Loucy (cell line): ENCODE measurements around the gene ROR1.

Experiments
- H2AFZ ChIP-seq: fragments of 200-600 bp; sonication (generic); 2 replicates; pipeline ENCODE4 v1.6.0; 2016; ENCODE audit warnings: antibody characterized with exemption, mild to moderate bottlenecking, low read length, moderate library complexity
- H3F3A ChIP-seq: fragments of 200-600 bp; 2 replicates; pipeline ENCODE4 v1.6.0; 2016; ENCODE audit warnings: antibody characterized with exemption, low read depth, mild to moderate bottlenecking
- H3K27me3 ChIP-seq: fragments of 200-600 bp; sonication (generic); 2 replicates; pipeline ENCODE4 v1.6.1; 2014; ENCODE audit warnings: low read length, mild to moderate bottlenecking; ENCODE audit not compliant: insufficient read depth, poor library complexity, severe bottlenecking
- H3K36me3 ChIP-seq: fragments of 200-600 bp; sonication (generic); 2 replicates; pipeline ENCODE4 v1.6.1; 2016; ENCODE audit warnings: low read length; ENCODE audit not compliant: insufficient read depth
- H3K4me1 ChIP-seq: fragments of 200-600 bp; sonication (generic); 2 replicates; pipeline ENCODE4 v1.5.1; 2014; ENCODE audit warnings: low read length, mild to moderate bottlenecking; ENCODE audit not compliant: insufficient read depth, poor library complexity, severe bottlenecking
- H3K4me2 ChIP-seq: fragments of 200-600 bp; sonication (generic); 2 replicates; pipeline ENCODE4 v1.6.0; 2014; ENCODE audit warnings: antibody characterized with exemption, low read length, low read depth, mild to moderate bottlenecking; ENCODE audit not compliant: poor library complexity, severe bottlenecking
- H3K4me3 ChIP-seq: fragments of 200-600 bp; sonication (generic); 2 replicates; pipeline ENCODE4 v1.5.1; 2014; ENCODE audit warnings: low read length, mild to moderate bottlenecking, mixed read lengths; ENCODE audit not compliant: poor library complexity, severe bottlenecking
- H3K79me2 ChIP-seq: fragments of 200-600 bp; sonication (generic); 2 replicates; pipeline ENCODE4 v1.6.1; 2014; ENCODE audit warnings: low read length; ENCODE audit not compliant: insufficient read depth
- H3K9ac ChIP-seq: fragments of 200-600 bp; sonication (generic); 2 replicates; pipeline ENCODE4 v1.6.0; 2014; ENCODE audit warnings: mild to moderate bottlenecking, low read depth, low read length, moderate library complexity; ENCODE audit not compliant: poor library complexity, severe bottlenecking
- H3K9me2 ChIP-seq: fragments of 200-600 bp; sonication (generic); replicated peaks from 2 replicates; pipeline ENCODE4 v1.6.1; 2016; ENCODE audit warnings: low read depth, low read length, mixed read lengths
- H3K9me3 ChIP-seq: fragments of 200-600 bp; sonication (generic); 2 replicates; pipeline ENCODE4 v1.6.1; 2014; ENCODE audit warnings: mild to moderate bottlenecking, antibody characterized with exemption, low read length, low read depth; ENCODE audit not compliant: insufficient read depth
- H4K20me1 ChIP-seq: fragments of 200-600 bp; sonication (generic); 2 replicates; pipeline ENCODE4 v1.6.0; 2014; ENCODE audit warnings: antibody characterized with exemption, low read length, mild to moderate bottlenecking; ENCODE audit not compliant: insufficient read depth, poor library complexity, severe bottlenecking
- EZH2phosphoT487 ChIP-seq: fragments of 200-600 bp; IDR thresholded peaks from 2 replicates; pipeline ENCODE4 v1.6.1; 2018; ENCODE audit warnings: antibody characterized with exemption, mild to moderate bottlenecking, moderate library complexity, borderline replicate concordance
- TF ChIP-seq, protein P1 (sequence below): fragments of 200-600 bp; sonication (generic); conservative IDR thresholded peaks from 2 replicates; pipeline ENCODE4 v1.5.1; 2014; ENCODE audit warnings: mild to moderate bottlenecking, antibody characterized with exemption, low read length

Gene ROR1

DNA sequence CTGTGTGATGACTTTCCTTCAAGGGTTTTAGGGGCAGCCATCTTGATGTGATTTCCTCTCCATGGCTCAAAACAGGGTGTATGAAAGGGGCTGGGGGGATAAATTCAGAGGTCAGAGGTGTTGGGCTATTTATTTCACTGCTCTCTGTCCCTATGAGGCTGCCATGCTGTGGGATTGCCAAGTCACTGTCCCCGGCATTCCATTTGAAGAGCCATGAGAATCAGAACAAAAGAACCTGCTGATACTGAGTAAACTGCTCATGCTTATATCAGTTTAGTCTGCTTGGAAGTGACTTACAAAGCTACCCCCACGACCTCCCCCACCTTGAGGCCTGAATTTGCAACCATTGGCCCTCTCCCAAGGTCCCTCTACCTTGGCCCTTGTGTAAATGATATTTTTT is 357.3 kb downstream of the ROR1 start:
- TF ChIP-seq, protein P1, sequence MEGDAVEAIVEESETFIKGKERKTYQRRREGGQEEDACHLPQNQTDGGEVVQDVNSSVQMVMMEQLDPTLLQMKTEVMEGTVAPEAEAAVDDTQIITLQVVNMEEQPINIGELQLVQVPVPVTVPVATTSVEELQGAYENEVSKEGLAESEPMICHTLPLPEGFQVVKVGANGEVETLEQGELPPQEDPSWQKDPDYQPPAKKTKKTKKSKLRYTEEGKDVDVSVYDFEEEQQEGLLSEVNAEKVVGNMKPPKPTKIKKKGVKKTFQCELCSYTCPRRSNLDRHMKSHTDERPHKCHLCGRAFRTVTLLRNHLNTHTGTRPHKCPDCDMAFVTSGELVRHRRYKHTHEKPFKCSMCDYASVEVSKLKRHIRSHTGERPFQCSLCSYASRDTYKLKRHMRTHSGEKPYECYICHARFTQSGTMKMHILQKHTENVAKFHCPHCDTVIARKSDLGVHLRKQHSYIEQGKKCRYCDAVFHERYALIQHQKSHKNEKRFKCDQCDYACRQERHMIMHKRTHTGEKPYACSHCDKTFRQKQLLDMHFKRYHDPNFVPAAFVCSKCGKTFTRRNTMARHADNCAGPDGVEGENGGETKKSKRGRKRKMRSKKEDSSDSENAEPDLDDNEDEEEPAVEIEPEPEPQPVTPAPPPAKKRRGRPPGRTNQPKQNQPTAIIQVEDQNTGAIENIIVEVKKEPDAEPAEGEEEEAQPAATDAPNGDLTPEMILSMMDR = no peak
- TF ChIP-seq EZH2phosphoT487 = no peak
- Histone ChIP-seq H3K79me2 (no peaks in the 10 kb centered on the region), H4K20me1 (no peaks in the 10 kb centered on the region), H3K36me3 (no peaks in the 10 kb centered on the region), H3K27me3 (no peaks in the 10 kb centered on the region), H3K4me2 (no peak overlapping the region), H3K9me3 (no peaks in the 10 kb centered on the region), H3K9ac (no peak overlapping the region), H3K9me2 (no peaks in the 10 kb centered on the region), H3F3A (no peaks in the 10 kb centered on the region), H3K4me1 (no peaks in the 10 kb centered on the region), H2AFZ (no peak overlapping the region), H3K4me3 (no peak overlapping the region)

DNA sequence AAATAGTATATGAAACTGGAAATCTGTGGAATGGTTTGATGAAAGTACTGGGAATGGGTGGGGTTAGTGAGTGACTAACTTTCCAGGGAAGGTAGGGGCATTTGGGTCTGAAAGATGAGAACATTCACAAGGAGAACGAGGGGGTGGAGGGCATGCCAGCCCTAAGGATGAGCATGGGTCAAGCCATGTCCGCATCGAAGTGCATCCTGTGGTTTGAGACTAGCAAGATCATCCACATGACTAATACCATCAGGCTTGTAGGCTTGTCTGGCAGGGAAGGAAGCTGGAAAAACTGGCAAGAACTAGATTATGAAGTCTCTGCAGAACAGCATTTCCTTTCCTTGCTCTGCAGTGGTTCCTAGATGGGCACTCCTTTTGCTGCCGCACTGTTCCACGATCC is 359.2 kb downstream of the ROR1 start:
- no peaks in the 10 kb centered on the region for H4K20me1 ChIP-seq
- no peak overlapping the region for H3K4me2 ChIP-seq
- H3K36me3 ChIP-seq = no peaks in the 10 kb centered on the region
- H3K27me3 ChIP-seq = no peaks in the 10 kb centered on the region
- no peaks in the 10 kb centered on the region for H3K9me3 ChIP-seq
- H3K4me1 ChIP-seq = no peaks in the 10 kb centered on the region
- no peak overlapping the region for H3K9ac ChIP-seq
- no peak overlapping the region for H2AFZ ChIP-seq
- TF ChIP-seq, protein P1 = no peak
- no peak for TF ChIP-seq EZH2phosphoT487
- H3K79me2 ChIP-seq = no peaks in the 10 kb centered on the region
- no peak overlapping the region for H3K4me3 ChIP-seq
- H3F3A ChIP-seq = no peaks in the 10 kb centered on the region
- no peaks in the 10 kb centered on the region for H3K9me2 ChIP-seq

- no peaks in the 10 kb centered on the region for H3K36me3 ChIP-seq
- no peaks in the 10 kb centered on the region for H4K20me1 ChIP-seq
- no peaks in the 10 kb centered on the region for H3K27me3 ChIP-seq
- no peak overlapping the region for H3K9ac ChIP-seq
- no peaks in the 10 kb centered on the region for H3F3A ChIP-seq
- no peaks in the 10 kb centered on the region for H3K9me2 ChIP-seq
- no peak overlapping the region for H3K4me3 ChIP-seq
- H3K4me2 ChIP-seq = no peak overlapping the region
- TF ChIP-seq, protein P1 = no peak
- TF ChIP-seq EZH2phosphoT487 = no peak
- no peaks in the 10 kb centered on the region for H3K9me3 ChIP-seq
- H3K79me2 ChIP-seq = no peaks in the 10 kb centered on the region
- H3K4me1 ChIP-seq = no peaks in the 10 kb centered on the region
- no peak overlapping the region for H2AFZ ChIP-seq
Measured at GRCh38 chr1:64135462-64136223, 361.8 kb downstream of the ROR1 start.
